Right lobe of liver (tissue), 6 donors: ENCODE measurements around the gene MRPL44. TPM values are rescaled to one million over a fixed set of nuclear protein-coding genes. Genes with fewer than 3 reads are reported as not detected.
A peak's percentile ranks its signal among the peaks of the same experiment; 100 is the strongest.

ENCODE experiments used
- ATAC-seq, 4 donors: fragments of 200-7000 bp; cut with Tn5 transposase; one replicate each; pipeline ENCODE4 v1.9.1; 2020; ENCODE audit warnings: mild to moderate bottlenecking in 4 of 4, moderate library complexity in 4 of 4
- DNase-seq, 3 donors: peaks; one replicate each; pipeline ENCODE4 v3.0.0-alpha.2; 2020
- H3K27ac ChIP-seq, 3 donors: fragments of 200-600 bp; one replicate each; pipeline ENCODE4 v1.8.0; 2022
- H3K27me3 ChIP-seq, 2 donors: fragments of 200-600 bp; one replicate each; pipeline ENCODE4 v1.8.0; 2022
- H3K36me3 ChIP-seq, 4 donors: fragments of 200-600 bp; sonication (generic) in 1 of 4; one replicate each; pipeline versions ENCODE4 v1.5.1 to v1.8.0; 2017 to 2022; ENCODE audit warnings: control low read depth in 1 of 4
- H3K4me1 ChIP-seq, 4 donors: fragments of 200-600 bp; sonication (generic) in 1 of 4; one replicate each; pipeline versions ENCODE4 v1.5.1 to v1.8.0; 2017 to 2022; ENCODE audit warnings: control low read depth in 1 of 4
- H3K4me3 ChIP-seq, 3 donors: fragments of 200-600 bp; one replicate each; pipeline ENCODE4 v1.8.0; 2022
- H3K9me3 ChIP-seq, 4 donors: fragments of 200-600 bp; sonication (generic) in 1 of 4; one replicate each; pipeline versions ENCODE4 v1.5.1 to v1.8.0; 2017 to 2022; ENCODE audit warnings: control low read depth in 1 of 4
- CTCF ChIP-seq, 4 donors: fragments of 200-600 bp in 3 of 4; fragments of 450-650 bp in 1 of 4; IDR thresholded peaks; one replicate each; pipeline versions ENCODE4 v1.5.1 to v1.8.0; 2016 to 2022; ENCODE audit warnings: antibody characterized with exemption in 4 of 4, mild to moderate bottlenecking in 2 of 4
- POLR2A ChIP-seq: fragments of 450-650 bp; IDR thresholded peaks from one replicate; pipeline ENCODE4 v1.6.1; 2017; ENCODE audit warnings: antibody characterized with exemption, mild to moderate bottlenecking
- WGBS: methylation state at CpG from one replicate; pipeline ENCODE4 v1.1.6; 2018; ENCODE audit warnings: low coverage, low lambda C conversion rate; ENCODE audit not compliant: insufficient coverage; ENCODE audit errors: missing lambda C conversion rate; 5-methylcytosine and 5-hydroxymethylcytosine counted together
- intact Hi-C, 2 donors: fragments of 100-400 bp; cut with DNase I; formaldehyde crosslinking; loops; one replicate each; pipeline versions ENCODE4 v1.11.2 to v1.14.1; 2022
- total RNA-seq, 6 experiments: library from RNA; depleted of rRNA in 2 of 6; stranded (reverse); fragments of >200 nt in 2 of 6; fragmentation: NEBNext Ultra II Directional in 3 of 6; extraction: Animal tissue kit (Norgen Biotek cat#: 25700) in 3 of 6; gene quantifications; one replicate each; pipeline versions ENCODE4 v1.1.0 to v1.2.4, GENCODE V29; 2016 to 2023
- donor health status: DM: no; HTN: yes; CAD: no.
- donor health status: DM: no; HTN: no; CAD: no.
- donor health status: DM: no; HTN: no; CAD: no.
- donor health status: DM: no; HTN: yes; CAD: no.
- donor health status: DM: no; HTN: yes; CAD: no.

MRPL44 gene
- total RNA-seq, 6 experiments from 2014 or later = 20.4 to 38.5 (median 23.5) TPM

DNA sequence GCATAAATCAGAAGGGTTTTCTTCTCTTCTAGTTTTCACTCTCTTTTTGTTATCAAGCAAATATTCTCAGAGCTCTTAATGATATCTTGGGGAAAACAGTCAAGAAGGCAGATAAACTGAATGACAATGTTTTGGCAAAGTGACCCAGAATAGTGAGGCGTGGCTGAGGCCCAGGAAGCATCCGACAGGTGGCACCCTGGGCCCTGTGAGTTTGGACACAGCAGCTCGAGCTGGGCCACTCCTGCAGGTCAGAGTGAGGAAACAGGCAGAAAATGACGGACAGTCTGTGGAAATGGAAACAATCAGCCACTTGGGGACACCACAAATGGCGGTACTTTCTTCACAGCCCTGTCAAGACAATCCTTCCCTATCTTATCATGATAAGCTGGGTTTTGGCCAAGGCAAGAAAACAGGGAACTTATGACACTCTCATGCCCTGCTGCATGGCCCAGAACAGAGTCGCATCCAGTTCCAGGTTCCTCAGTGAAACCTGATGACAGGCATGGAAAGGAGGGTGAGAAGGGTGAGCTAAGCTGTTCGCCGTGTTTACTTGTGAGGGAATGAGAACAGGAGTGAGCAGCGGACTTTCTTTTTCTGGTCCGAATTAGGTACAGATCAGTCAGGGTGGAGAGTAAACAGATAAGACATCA lies 32.1 kb downstream of the MRPL44 start:
- no peaks in the 10 kb centered on the region for H3K4me1 ChIP-seq
- H3K27me3 ChIP-seq = no peaks in the 10 kb centered on the region
- no peak for DNase-seq
- intact Hi-C loops = no loop called here
- peak; percentile 41 to 69 (median 46) for ATAC-seq
- no peak overlapping the region for H3K4me3 ChIP-seq
- H3K27ac ChIP-seq = no peak overlapping the region
- TF ChIP-seq POLR2A (no peak), CTCF (IDR thresholded peaks at IDR 0.05) (peak in 2 of 4 donors; percentile 10 to 18)
- WGBS = 62% methylated on average over 9 of the region's 10 CpGs
- H3K36me3 ChIP-seq = no peaks in the 10 kb centered on the region
- no peaks in the 10 kb centered on the region for H3K9me3 ChIP-seq

- Histone ChIP-seq H3K9me3 (no peaks in the 10 kb centered on the region), H3K4me1 (no peaks in the 10 kb centered on the region), H3K27ac (no peak overlapping the region), H3K27me3 (no peaks in the 10 kb centered on the region), H3K36me3 (no peaks in the 10 kb centered on the region), H3K4me3 (no peak overlapping the region)
- intact Hi-C loops = loop anchor here in 1 of 2 donors (5.0 kb wide), 1 partner anchor 292 kb away; no protein-coding TSS in a partner anchor
- WGBS = 55% methylated on average over 2 of the region's 3 CpGs
- ATAC-seq (no peak), DNase-seq (no peak)
- TF ChIP-seq POLR2A (no peak), CTCF (IDR thresholded peaks at IDR 0.05) (no peak)
These were observed 32.6 kb downstream of the MRPL44 start for GRCh38 chr2:223989856-223990232.

- intact Hi-C loops = loop anchor here in 1 of 2 donors (5.0 kb wide), 1 partner anchor 291 kb away; no protein-coding TSS in a partner anchor
- 80% methylated on average over 12 of the region's 12 CpGs for WGBS
- no peak for DNase-seq
These were observed 34.3 kb downstream of the MRPL44 start for GRCh38 chr2:223991611-223992010.

GRCh38 chr2:223993634-223994232 lies 36.5 kb downstream of the MRPL44 start:
- no peak overlapping the region for H3K4me3 ChIP-seq
- H3K36me3 ChIP-seq = no peaks in the 10 kb centered on the region
- peak; percentile 81 to 88 (median 84) for ATAC-seq
- peak in 2 of 3 donors; percentile 35 to 53 for DNase-seq
- no peaks in the 10 kb centered on the region for H3K9me3 ChIP-seq
- no peak overlapping the region for H3K27ac ChIP-seq
- intact Hi-C loops = loop anchor here in 1 of 2 donors (5.0 kb wide), 1 partner anchor 289 kb away; no protein-coding TSS in a partner anchor
- H3K4me1 ChIP-seq = no peaks in the 10 kb centered on the region
- 27% methylated on average over 5 of the region's 5 CpGs for WGBS
- H3K27me3 ChIP-seq = no peaks in the 10 kb centered on the region
- TF ChIP-seq CTCF (IDR thresholded peaks at IDR 0.05) (peak; percentile 80 to 84 (median 82)), POLR2A (no peak)

More at GRCh38 chr2:223991611-223992010, 34.3 kb downstream of the MRPL44 start:
- H3K9me3 ChIP-seq = no peaks in the 10 kb centered on the region
- no peaks in the 10 kb centered on the region for H3K4me1 ChIP-seq
- H3K27ac ChIP-seq = no peak overlapping the region
- no peaks in the 10 kb centered on the region for H3K36me3 ChIP-seq
- H3K4me3 ChIP-seq = no peak overlapping the region
- TF ChIP-seq POLR2A (no peak), CTCF (IDR thresholded peaks at IDR 0.05) (no peak)
- no peak for ATAC-seq
- H3K27me3 ChIP-seq = no peaks in the 10 kb centered on the region
